BE2C (cell line): ENCODE measurements around the gene SCGB3A1. TPM values are rescaled to one million over a fixed set of nuclear protein-coding genes. Genes with fewer than 3 reads are reported as not detected.

ENCODE experiments used
- DNase-seq: peaks from one replicate; pipeline ENCODE4 v3.0.0-alpha.2; 2020
- H3K27me3 ChIP-seq: fragments of 250-450 bp; sonication (Bioruptor Pico); 2 replicates; pipeline ENCODE4 v1.5.1; 2020; ENCODE audit warnings: mild to moderate bottlenecking
- H3K36me3 ChIP-seq: fragments of 250-450 bp; sonication (Bioruptor Pico); 2 replicates; pipeline ENCODE4 v1.5.1; 2020; ENCODE audit warnings: mild to moderate bottlenecking
- H3K4me1 ChIP-seq: fragments of 250-450 bp; sonication (Bioruptor Pico); 2 replicates; pipeline ENCODE4 v1.5.1; 2020
- H3K4me3 ChIP-seq: 2 replicates; pipeline ENCODE4 v1.5.1; 2011; ENCODE audit warnings: low read depth, low read length
- H3K9me3 ChIP-seq: fragments of 250-450 bp; sonication (Bioruptor Pico); 2 replicates; pipeline ENCODE4 v1.5.1; 2020
- CTCF ChIP-seq: IDR thresholded peaks from 2 replicates; pipeline ENCODE4 v1.5.1; 2012; ENCODE audit warnings: mild to moderate bottlenecking, low read depth, low read length
- polyA plus RNA-seq: library from polyadenylated mRNA; unstranded; fragments of >200 nt; gene quantifications from one replicate; pipeline ENCODE4 v1.2.1, GENCODE V29; 2012; ENCODE audit warnings: low read depth, missing spikeins; ENCODE audit not compliant: insufficient read length, insufficient read depth

SCGB3A1 gene
- not detected for polyA plus RNA-seq

- peaks cover 43% of the 10 kb centered on the region for H3K27me3 ChIP-seq
- H3K4me3 ChIP-seq, result no peak within 1 kb of the TSS
- no peaks in the 10 kb centered on the region for H3K9me3 ChIP-seq
- TF ChIP-seq CTCF, result no peak
- no peaks in the 10 kb centered on the region for H3K4me1 ChIP-seq
- no peaks in the 10 kb centered on the region for H3K36me3 ChIP-seq
- DNase-seq, result no peak
Measured at GRCh38 chr5:180591311-180591887, at the start of gene SCGB3A1. TSS of gene SCGB3A1 (minus strand) at chr5:180591499. CDS start at chr5:180591462, 37 bp downstream.

- no peaks in the 10 kb centered on the region for H3K27me3 ChIP-seq
- no peaks in the 10 kb centered on the region for H3K9me3 ChIP-seq
- H3K36me3 ChIP-seq, result no peaks in the 10 kb centered on the region
- no peak for DNase-seq
- no peak for TF ChIP-seq CTCF
- H3K4me3 ChIP-seq, result no peak overlapping the region
- H3K4me1 ChIP-seq, result no peaks in the 10 kb centered on the region
Measured at GRCh38 chr5:180640611-180640860, 49.2 kb upstream of the SCGB3A1 start.

GRCh38 chr5:180639741-180640610 is 48.7 kb upstream of the SCGB3A1 start:
- Histone ChIP-seq H3K9me3 (no peaks in the 10 kb centered on the region), H3K27me3 (no peaks in the 10 kb centered on the region), H3K4me1 (no peaks in the 10 kb centered on the region), H3K4me3 (no peak overlapping the region), H3K36me3 (no peaks in the 10 kb centered on the region)
- peak; percentile 7 for DNase-seq
- TF ChIP-seq CTCF, result no peak

- no peaks in the 10 kb centered on the region for H3K4me1 ChIP-seq
- H3K36me3 ChIP-seq, result no peaks in the 10 kb centered on the region
- H3K27me3 ChIP-seq, result no peaks in the 10 kb centered on the region
- TF ChIP-seq CTCF, result no peak
- H3K4me3 ChIP-seq, result no peak overlapping the region
- H3K9me3 ChIP-seq, result no peaks in the 10 kb centered on the region
- DNase-seq, result no peak
Measured at GRCh38 chr5:180639287-180639686, 48.0 kb upstream of the SCGB3A1 start.

DNA sequence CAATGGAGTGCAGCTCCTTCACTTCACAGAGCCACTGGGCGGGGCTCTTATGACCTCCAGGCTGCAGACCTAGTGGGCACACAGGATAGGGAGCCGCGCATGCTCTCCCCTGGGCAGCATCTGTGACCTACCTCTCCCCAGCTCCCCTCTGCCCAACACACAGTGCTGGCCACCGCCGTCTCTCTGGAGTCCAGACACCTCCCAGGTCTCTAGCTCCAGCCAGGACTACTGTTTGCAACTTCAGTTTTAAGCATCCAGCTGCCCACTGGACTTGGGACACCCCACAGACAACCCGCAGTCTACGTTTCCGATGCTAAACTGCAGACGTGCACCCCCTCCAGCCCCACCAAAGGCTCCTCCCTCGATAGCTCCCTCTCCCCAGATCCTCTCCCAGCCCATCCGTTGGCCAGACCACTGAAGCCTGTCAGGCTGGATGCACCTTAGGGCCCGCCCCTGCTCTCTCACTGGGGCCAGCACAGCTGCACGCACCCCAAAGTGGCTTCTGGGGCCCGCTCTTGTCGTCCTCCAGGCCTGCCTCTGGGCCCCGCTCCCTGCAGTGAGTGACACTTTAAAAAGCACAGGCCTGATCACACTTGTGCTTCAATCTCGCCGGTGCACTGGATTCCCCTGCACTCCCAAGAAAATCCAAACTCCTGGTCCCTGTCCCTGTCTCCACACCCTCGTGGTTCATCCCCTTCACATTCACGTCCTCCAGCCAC is 46.8 kb upstream of the SCGB3A1 start:
- Histone ChIP-seq H3K4me3 (no peak overlapping the region), H3K4me1 (no peaks in the 10 kb centered on the region), H3K9me3 (no peaks in the 10 kb centered on the region; the same call in 1 of the 2 replicates), H3K36me3 (no peaks in the 10 kb centered on the region), H3K27me3 (no peaks in the 10 kb centered on the region)
- no peak for DNase-seq
- no peak for TF ChIP-seq CTCF
